Endothelial cell of umbilical vein (primary cell): ENCODE measurements around the gene CDCP2. TPM values are rescaled to one million over a fixed set of nuclear protein-coding genes. Genes with fewer than 3 reads are reported as not detected.

Source experiments
- BruUV-seq: library from RNA; stranded (reverse); fragments of 400-500 nt; replicated peaks from 2 replicates; lab custom pipeline; 2021; lab: Mats Ljungman, UMichigan
- CTCF ChIA-PET: fragments of 300-600, 350-600 bp; sonication (Branson Sonifier 250); formaldehyde crosslinking; loops from one replicate; lab custom pipeline; 2021; ENCODE audit warnings: antibody characterized with exemption, inconsistent platforms; lab: Charles Lee
- POLR2A ChIA-PET: fragments of 300-600, 350-600 bp; sonication (Branson Sonifier 250); formaldehyde crosslinking; loops from one replicate; lab custom pipeline; 2021; ENCODE audit warnings: antibody characterized with exemption, inconsistent platforms; lab: Charles Lee
- DNase-seq: peaks from one replicate; pipeline ENCODE4 v3.0.0-alpha.2; 2011; ENCODE audit warnings: low read depth, low spot score
- FAIRE-seq: peaks from 2 replicates; lab custom pipeline; 2011; peaks lifted over from hg19 to GRCh38; lab: Jason Lieb, UNC
- H2AFZ ChIP-seq: 2 replicates; pipeline ENCODE4 v1.6.0; 2012; ENCODE audit warnings: low read depth, low read length, control low read depth, inconsistent platforms
- H3K27ac ChIP-seq: 2 replicates; pipeline ENCODE4 v1.5.1; 2011; ENCODE audit warnings: low read depth, mild to moderate bottlenecking, control low read depth, low read length, moderate library complexity; ENCODE audit not compliant: insufficient read depth
- H3K27me3 ChIP-seq, 2 experiments: 2 replicates each; pipeline versions ENCODE4 v1.6.0 to v1.6.1; 2011; ENCODE audit warnings: low read length in 2 of 2, mixed read lengths in 1 of 2; ENCODE audit not compliant: control insufficient read depth in 2 of 2, insufficient read depth in 2 of 2
- H3K36me3 ChIP-seq, 2 experiments: 2 replicates in 1 of 2; 3 replicates in 1 of 2; pipeline ENCODE4 v1.5.1; 2011; ENCODE audit warnings: low read length in 2 of 2, mild to moderate bottlenecking in 1 of 2, moderate library complexity in 1 of 2; ENCODE audit not compliant: control insufficient read depth in 2 of 2, insufficient read depth in 2 of 2; ENCODE audit errors: extremely low read depth in 1 of 2
- H3K4me1 ChIP-seq: 3 replicates; pipeline ENCODE4 v1.5.1; 2011; ENCODE audit warnings: mild to moderate bottlenecking, low read length; ENCODE audit not compliant: control insufficient read depth, insufficient read depth; ENCODE audit errors: extremely low read depth
- H3K4me2 ChIP-seq: 2 replicates; pipeline ENCODE4 v1.6.1; 2011; ENCODE audit warnings: low read length, control low read depth, mixed read lengths; ENCODE audit not compliant: insufficient read depth
- H3K4me3 ChIP-seq, 3 experiments: fragments of 200-600 bp in 1 of 3; sonication (generic), shearing (Covaris generic) in 1 of 3; replicated peaks in 1 of 3; 2 replicates each; pipeline ENCODE4 v1.5.1; 2011 to 2016; ENCODE audit warnings: control low read depth in 3 of 3, low read length in 3 of 3, mild to moderate bottlenecking in 2 of 3, inconsistent platforms in 1 of 3, low read depth in 1 of 3, moderate library complexity in 1 of 3; ENCODE audit not compliant: insufficient read depth in 1 of 3
- H3K79me2 ChIP-seq: 2 replicates; pipeline ENCODE4 v1.6.0; 2012; ENCODE audit warnings: low read length, inconsistent platforms; ENCODE audit not compliant: control insufficient read depth, insufficient read depth
- H3K9ac ChIP-seq: replicated peaks from 2 replicates; pipeline ENCODE3; 2011; ENCODE audit warnings: low read length, control low read depth; ENCODE audit not compliant: insufficient read depth; ENCODE audit errors: extremely low read depth
- H3K9me1 ChIP-seq: replicated peaks from 3 replicates; pipeline ENCODE4 v1.6.0; 2011; ENCODE audit warnings: mild to moderate bottlenecking, low read length; ENCODE audit not compliant: control insufficient read depth, insufficient read depth; ENCODE audit errors: extremely low read depth
- H3K9me3 ChIP-seq: replicated peaks from 2 replicates; pipeline ENCODE4 v1.5.1; 2012; ENCODE audit warnings: low read length, inconsistent platforms; ENCODE audit not compliant: control insufficient read depth, insufficient read depth
- H4K20me1 ChIP-seq: replicated peaks from 2 replicates; pipeline ENCODE3; 2011; ENCODE audit warnings: mild to moderate bottlenecking, low read length; ENCODE audit not compliant: control insufficient read depth, insufficient read depth; ENCODE audit errors: extremely low read depth
- CTCF ChIP-seq, 2 donors: IDR thresholded peaks; 1 replicate in 1 of 2; 2 replicates in 1 of 2; pipeline ENCODE4 v1.5.1; 2011; ENCODE audit warnings: low read length in 2 of 2, mild to moderate bottlenecking in 2 of 2, moderate library complexity in 2 of 2, control low read depth in 1 of 2, inconsistent platforms in 1 of 2, low read depth in 1 of 2; ENCODE audit not compliant: insufficient read depth in 1 of 2; ENCODE audit errors: extremely low read depth in 1 of 2
- EZH2 ChIP-seq: IDR thresholded peaks from 2 replicates; pipeline ENCODE4 v1.6.1; 2012; ENCODE audit warnings: borderline replicate concordance, low read depth, mild to moderate bottlenecking, moderate library complexity, low read length, inconsistent platforms; ENCODE audit not compliant: severe bottlenecking
- FOS ChIP-seq: IDR thresholded peaks from 2 replicates; pipeline ENCODE4 v1.6.1; 2011; ENCODE audit warnings: mild to moderate bottlenecking, low read length, moderate library complexity, borderline replicate concordance; ENCODE audit not compliant: insufficient read depth
- GATA2 ChIP-seq: IDR thresholded peaks from 2 replicates; pipeline ENCODE4 v1.7.0; 2011; ENCODE audit warnings: low read depth, mild to moderate bottlenecking, moderate library complexity, mixed read lengths, low read length; ENCODE audit not compliant: insufficient read length, insufficient read depth
- JUN ChIP-seq: IDR thresholded peaks from 2 replicates; pipeline ENCODE4 v1.6.1; 2011; ENCODE audit warnings: borderline replicate concordance, low read depth; ENCODE audit not compliant: insufficient read length, insufficient read depth
- MAX ChIP-seq: IDR thresholded peaks from 2 replicates; pipeline ENCODE4 v1.6.1; 2011; ENCODE audit not compliant: insufficient read depth, insufficient read length
- MYC ChIP-seq: IDR thresholded peaks from one replicate; pipeline ENCODE4 v1.6.1; 2011; ENCODE audit warnings: mild to moderate bottlenecking, low read depth, low read length
- POLR2A ChIP-seq: IDR thresholded peaks from 2 replicates; pipeline ENCODE4 v1.6.1; 2012; ENCODE audit warnings: low read depth, mild to moderate bottlenecking, control low read depth, low read length
- POLR2AphosphoS5 ChIP-seq: IDR thresholded peaks from 2 replicates; pipeline ENCODE4 v1.6.1; 2012; ENCODE audit warnings: low read depth, mild to moderate bottlenecking, control low read depth, low read length, moderate library complexity; ENCODE audit not compliant: insufficient read depth
- dilution Hi-C: fragments of 300-500 bp; cut with MboI; formaldehyde crosslinking; loops from one replicate; pipeline ENCODE4 v1.15.0; 2019; ENCODE audit warnings: low sequenced_read_pairs; ENCODE audit not compliant: extremely low pct_ligation_motif_present
- intact Hi-C: fragments of 100-400 bp; cut with micrococcal nuclease; formaldehyde crosslinking; loops from one replicate; pipeline ENCODE4 v1.10.0; 2022
- polyA plus RNA-seq, 4 experiments: library from polyadenylated mRNA; depleted of rRNA in 3 of 4; stranded (reverse) in 3 of 4; unstranded in 1 of 4; fragments of >200 nt; gene quantifications; 2 replicates each; pipeline versions ENCODE4 v1.2.1 to v1.2.3, GENCODE V29; 2011 to 2012; ENCODE audit warnings: missing spikeins in 1 of 4
- total RNA-seq: library from RNA; stranded (reverse); gene quantifications from 2 replicates; pipeline ENCODE4 v1.2.3, GENCODE V29; 2021

The CDCP2 gene
- total and polyA plus RNA-seq, 2 donors (not counting 3 experiments of a cell fraction or from before 2014, with no cell fraction given) = 0.10 TPM; not detected in 1

GRCh38 chr1:54200519-54200997 is 47.8 kb upstream of the CDCP2 start:
- Histone ChIP-seq H3K27ac (peak overlapping the region; percentile 55), H4K20me1 (no peaks in the 10 kb centered on the region), H3K4me3 (peak overlapping the region; percentile 58 to 67 (median 58)), H3K9ac (peak overlapping the region; percentile 79), H3K4me1 (peaks cover 19% of the 10 kb centered on the region), H3K79me2 (peaks cover 28% of the 10 kb centered on the region), H2AFZ (peak overlapping the region; percentile 86), H3K36me3 (peaks cover 6 to 8% of the 10 kb centered on the region in 2 experiments), H3K4me2 (peak overlapping the region; percentile 68), H3K27me3 (no peaks in the 10 kb centered on the region), H3K9me1 (no peaks in the 10 kb centered on the region), H3K9me3 (no peaks in the 10 kb centered on the region)
- BruUV-seq = TSS peak; percentile 59
- CTCF ChIA-PET = interaction anchor here (1.0 to 2.6 kb wide), 11 partner anchors 10 to 299 kb away, joined by 3 to 20 read pairs (median 6); no protein-coding TSS in a partner anchor
- dilution Hi-C loops (no loop called here), intact Hi-C loops (loop anchor here (1.0 to 5.0 kb wide), 4 partner anchors 80 to 287 kb away; partner anchors contain the start of genes SSBP3, TCEANC2 and TMEM59)
- POLR2A ChIA-PET = no interaction called here
- FAIRE-seq (no peak), DNase-seq (no peak)
- no peak for TF ChIP-seq MYC
- no peak for TF ChIP-seq GATA2
- no peak for TF ChIP-seq EZH2
- TF ChIP-seq POLR2AphosphoS5 = no peak
- TF ChIP-seq POLR2A = no peak
- TF ChIP-seq FOS = no peak
- TF ChIP-seq MAX = no peak
- no peak for TF ChIP-seq CTCF (IDR thresholded peaks at IDR 0.05; ENCODE audit: extremely low read depth in 1 of 2, insufficient read depth in 1 of 2, low read depth in 1 of 2, low read length in 2 of 2)
- TF ChIP-seq JUN = no peak
